ENCODE measurements around the gene HACL1.
"Not testable (repeated sequence)": the region's sequence is repeated elsewhere in the genome, so short reads cannot be mapped to it uniquely, and the experiment has no call there.

Gene HACL1

GRCh38 chr3:15629860-15630597 is 28.7 kb upstream of the HACL1 start:
- DNase-seq = peak; percentile 45 to 61

- no peak for DNase-seq
Observed at GRCh38 chr3:15628967-15629366, 27.6 kb upstream of the HACL1 start.

- no peak for DNase-seq
Observed at GRCh38 chr3:15623535-15624440, 22.4 kb upstream of the HACL1 start.

- DNase-seq = not testable (repeated sequence)
Observed at GRCh38 chr3:15619659-15620464, 18.5 kb upstream of the HACL1 start.

DNA sequence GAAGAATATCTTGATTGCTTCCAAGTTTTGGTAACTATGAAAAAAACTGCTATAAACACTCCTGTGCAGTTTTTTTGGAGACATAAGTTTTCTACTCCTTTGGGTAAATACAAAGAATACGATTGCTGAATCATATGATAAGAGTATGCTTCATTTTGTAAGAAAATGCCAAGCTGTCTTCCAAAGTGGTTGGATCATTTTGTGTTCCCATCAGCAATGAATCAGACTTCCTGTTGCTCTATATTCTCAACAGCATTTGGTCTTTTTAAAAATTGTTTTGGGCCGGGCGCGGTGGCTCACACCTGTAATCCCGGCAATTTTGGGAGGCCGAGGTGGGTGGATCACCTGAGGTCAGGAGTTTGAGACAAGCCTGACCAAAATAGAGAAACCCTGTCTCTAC is 14.7 kb upstream of the HACL1 start:
- no peak for DNase-seq

DNA sequence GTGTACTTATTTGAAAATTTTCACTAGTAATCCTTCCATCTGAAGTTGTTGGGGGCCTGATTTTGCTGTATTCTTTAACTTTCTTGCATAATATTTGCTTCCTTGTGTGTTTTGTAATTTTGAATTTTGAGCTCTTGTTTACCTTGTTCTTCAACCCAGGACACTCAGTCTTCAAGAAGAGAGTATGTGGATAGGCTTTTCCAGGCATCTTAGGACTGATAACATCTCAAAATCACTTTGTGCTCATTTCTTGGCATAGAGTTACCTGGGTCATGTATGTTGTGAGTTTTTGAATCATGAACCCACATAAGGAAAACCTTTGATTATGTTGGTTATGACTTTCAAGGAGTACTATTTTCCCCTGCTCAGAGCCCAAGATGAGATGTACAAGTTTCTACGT is 13.6 kb upstream of the HACL1 start:
- no peak for DNase-seq

GRCh38 chr3:15612001-15612400 is 10.6 kb upstream of the HACL1 start:
- DNase-seq = no peak

- no peak for DNase-seq
Observed at GRCh38 chr3:15611018-15611417, 9.6 kb upstream of the HACL1 start.

DNA sequence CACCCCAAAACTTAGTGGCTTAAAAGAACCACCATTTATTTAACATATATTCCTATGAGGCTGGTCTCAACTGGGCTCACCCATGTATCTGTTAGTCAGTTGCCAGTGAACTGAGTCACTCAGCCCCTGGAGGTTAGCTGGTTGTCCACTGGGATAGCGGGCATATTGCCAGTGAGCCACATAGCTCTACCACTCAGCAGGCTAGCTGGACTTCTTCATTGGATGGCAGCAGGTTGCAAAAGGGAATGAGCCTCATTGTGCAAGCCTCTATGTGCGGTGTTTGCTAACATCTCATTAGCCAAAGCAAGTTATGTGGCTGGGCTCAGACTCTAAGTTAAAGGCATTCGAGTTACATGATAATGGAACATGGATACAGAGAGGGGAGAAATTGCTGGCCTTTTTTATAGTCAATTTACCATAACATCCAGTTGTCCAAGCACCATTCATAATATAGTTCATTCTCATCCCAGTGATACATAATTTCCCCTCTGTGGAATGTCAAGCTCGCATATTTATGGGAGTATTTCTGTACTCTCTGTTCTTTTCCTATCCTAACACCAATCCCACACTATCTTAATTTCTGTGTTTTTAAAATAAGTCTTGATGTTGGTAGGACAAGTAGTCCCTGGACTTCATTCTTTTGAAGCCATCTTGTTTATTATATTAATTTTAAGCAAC is 8.9 kb upstream of the HACL1 start:
- no peak for DNase-seq

- no peak for DNase-seq
Observed at GRCh38 chr3:15606434-15606891, 5.1 kb upstream of the HACL1 start.

DNA sequence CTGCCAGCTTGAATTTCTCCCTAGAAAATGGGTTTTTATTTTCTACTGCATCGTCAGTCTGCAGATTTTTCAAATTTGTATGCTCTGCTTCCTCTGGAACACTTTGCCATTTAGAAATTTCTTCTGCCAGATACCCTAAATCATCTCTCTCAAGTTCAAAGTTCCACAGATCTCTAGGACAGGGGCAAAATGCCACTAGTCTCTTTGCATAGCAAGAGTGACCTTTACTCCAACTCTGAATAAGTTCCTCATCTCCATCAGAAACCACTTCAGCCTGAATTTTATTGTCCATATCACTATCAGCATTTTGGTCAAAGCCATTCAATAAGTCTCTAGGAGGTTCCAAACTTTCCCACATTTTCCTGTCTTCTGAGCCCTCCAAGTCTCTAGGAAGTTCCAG is 3.2 kb upstream of the HACL1 start:
- not testable (repeated sequence) for DNase-seq

DNA sequence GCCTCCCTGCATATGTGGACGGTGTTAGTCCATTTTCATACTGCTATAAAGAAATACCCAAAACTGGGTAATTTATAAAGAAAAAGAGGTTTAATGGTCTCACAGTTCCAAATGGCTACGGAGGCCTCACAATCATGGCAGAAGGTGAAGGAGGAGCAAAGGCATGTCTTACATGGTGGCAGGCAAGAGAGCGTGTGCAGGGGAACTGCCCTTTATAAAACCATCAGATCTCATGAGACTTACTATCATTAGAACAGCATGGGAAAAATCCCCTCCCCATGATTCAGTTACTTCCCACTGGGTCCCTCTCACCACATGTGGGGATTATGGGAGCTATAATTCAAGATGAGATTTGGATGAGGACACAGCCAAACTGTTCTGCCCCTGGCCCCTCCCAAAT is 1.4 kb upstream of the HACL1 start:
- DNase-seq = not testable (repeated sequence)

- no peak for DNase-seq
Observed at GRCh38 chr3:15602146-15602536, 772 bp upstream of the HACL1 start.

DNA sequence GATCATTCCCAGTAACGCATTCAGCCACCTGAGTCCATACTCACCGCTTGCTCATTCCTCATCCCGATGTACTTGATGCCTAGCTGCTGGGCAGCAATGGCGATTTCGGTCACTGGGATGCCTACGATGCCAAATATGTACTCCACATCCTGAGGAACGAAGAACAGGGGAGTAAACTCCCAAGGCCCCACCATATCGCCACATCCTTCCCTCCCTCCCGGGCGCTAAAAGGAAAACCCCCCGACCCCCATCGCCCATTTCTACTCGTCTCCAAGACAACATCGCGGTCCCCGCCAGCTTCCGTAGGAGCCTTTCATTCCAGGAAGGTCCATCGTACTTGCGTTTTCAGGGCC is 347 bp downstream of the HACL1 start:
- DNase-seq = no peak

DNA sequence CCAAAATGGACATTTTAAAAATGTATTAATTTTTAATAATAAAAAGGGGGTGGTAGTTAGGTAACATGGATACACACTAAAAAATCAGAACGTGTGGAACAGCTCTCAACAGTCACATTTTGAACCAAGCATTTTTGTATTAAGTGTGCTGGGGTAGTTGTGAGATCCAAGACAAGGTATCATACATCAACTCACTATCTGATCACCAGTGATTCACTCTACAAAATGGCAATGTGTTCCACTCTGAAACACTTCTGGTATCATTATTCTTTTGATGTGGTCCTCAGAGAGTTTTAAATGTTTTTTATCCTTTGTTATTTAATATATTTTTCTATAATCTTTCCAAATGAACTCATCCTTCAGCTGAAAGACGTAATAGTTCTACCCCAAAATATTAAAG is 5.4 kb downstream of the HACL1 start:
- DNase-seq = no peak

- DNase-seq = no peak
Observed at GRCh38 chr3:15592968-15593367, 8.4 kb downstream of the HACL1 start.

DNA sequence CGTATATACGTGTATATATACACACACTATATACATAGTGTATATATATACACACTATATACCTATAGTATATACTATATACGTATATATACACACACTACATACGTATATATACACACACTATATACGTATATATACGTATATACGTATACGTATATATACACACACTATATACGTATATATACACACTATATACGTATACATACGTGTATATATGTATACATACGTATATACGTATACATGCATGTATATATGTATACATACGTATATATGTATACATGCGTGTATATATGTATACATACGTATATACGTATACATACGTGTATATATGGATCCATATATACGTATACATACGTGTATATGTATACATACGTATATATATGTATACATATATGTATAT is 9.4 kb downstream of the HACL1 start:
- DNase-seq = no peak

DNA sequence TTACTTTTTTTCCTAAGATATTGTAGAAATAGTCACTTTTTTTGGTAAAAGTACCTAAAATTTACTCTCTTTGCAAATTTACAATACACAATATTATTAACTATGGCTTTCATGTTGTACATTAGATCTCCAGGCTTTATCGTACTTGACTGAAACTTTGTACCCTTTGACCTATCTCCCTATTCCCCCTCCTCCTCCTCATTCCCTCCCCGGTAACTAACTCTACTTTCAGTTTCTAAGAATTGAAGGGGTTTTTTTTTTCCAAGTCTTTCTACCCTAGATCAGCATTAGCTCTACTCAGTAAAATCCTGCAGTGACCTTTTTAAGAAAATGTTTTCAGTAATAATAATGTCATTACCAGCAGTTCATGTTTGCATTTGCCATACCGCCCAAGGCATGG is 10.1 kb downstream of the HACL1 start:
- DNase-seq = no peak

- no peak for DNase-seq
Observed at GRCh38 chr3:15585111-15585845, 16.1 kb downstream of the HACL1 start.

DNA sequence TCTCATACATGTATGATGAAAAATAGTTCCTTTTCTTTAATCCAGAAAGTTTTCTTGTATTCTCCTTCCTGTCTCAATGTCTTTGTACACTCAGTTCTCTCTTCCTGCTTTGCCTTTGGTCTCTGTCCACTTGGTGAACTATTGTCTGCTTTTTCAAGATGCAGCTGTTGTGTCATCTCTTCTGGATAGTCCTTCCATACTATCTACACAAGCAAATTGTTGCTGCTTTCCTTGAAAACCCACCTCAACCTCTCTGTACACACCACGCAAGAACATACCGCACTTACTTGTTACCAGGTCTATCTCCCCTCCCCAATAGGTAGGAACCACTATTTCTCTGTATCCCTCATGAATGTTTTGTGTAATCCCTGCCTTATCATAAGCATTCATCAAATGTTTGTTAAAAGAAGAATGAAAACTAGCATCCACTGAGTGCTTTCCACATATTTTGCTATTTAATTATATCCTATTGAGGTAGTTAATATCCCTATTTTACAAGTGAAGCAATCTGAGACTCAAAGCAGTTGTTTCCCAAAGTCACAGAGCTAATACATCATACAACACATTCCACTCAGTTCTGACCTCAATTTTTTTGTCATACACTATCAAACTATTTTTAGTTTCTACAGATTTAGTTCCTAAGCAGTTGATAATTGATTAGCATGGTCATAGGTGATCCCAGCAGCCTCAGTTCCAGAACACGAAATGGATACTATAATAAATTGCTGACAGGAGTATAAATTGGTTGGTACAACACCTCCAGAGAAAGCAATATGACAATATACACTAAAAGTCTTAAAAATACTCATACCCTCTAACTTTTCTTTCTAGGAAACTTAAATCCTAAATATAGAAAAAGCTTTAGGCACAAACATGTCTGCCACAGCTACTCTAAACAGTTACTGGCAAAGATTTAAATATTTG is 19.6 kb downstream of the HACL1 start:
- no peak for DNase-seq

DNA sequence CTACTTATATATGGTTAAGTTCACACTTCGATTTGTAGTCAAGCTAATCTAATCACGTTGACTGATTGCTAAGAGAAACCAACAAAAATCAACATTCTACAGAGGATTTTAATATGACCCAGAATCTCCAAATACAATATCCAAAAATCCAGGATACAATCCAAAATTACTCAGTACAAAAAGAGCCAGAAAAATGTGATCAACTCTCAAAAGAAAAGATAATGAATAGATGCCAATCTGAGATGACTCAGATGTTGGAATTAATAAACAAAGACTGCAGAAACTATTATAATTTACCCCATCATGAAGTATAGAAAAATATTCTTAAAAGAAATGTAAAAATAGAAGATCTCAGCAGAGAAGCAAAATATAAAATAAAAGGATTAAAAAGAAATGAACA is 22.3 kb downstream of the HACL1 start:
- DNase-seq = no peak

All from activated T-cell treated with anti-CD3 and anti-CD28 coated beads, Interleukin-2, amount 50 U/mL, for 48 hours (primary cell).